PC-3 (cell line): Measurements from ENCODE around the gene ZBTB43.

Experiments used
- EZH2 ChIP-seq: fragments of 300-600 bp; sonication (generic); IDR thresholded peaks from one replicate; pipeline ENCODE4 v1.6.1; 2017; ENCODE audit warnings: antibody characterized with exemption, mild to moderate bottlenecking, low read length; ENCODE audit not compliant: unreplicated experiment
- EZH2phosphoT487 ChIP-seq: fragments of 300-600 bp; sonication (generic); IDR thresholded peaks from 2 replicates; pipeline ENCODE4 v1.6.1; 2018; ENCODE audit warnings: mild to moderate bottlenecking, antibody characterized with exemption, low read length, borderline replicate concordance
- TF ChIP-seq, protein P1 (sequence below): fragments of 300-600 bp; sonication (generic); conservative IDR thresholded peaks from 2 replicates; pipeline ENCODE4 v1.5.1; 2017; ENCODE audit warnings: antibody characterized with exemption, low read depth, mild to moderate bottlenecking, low read length

DNA sequence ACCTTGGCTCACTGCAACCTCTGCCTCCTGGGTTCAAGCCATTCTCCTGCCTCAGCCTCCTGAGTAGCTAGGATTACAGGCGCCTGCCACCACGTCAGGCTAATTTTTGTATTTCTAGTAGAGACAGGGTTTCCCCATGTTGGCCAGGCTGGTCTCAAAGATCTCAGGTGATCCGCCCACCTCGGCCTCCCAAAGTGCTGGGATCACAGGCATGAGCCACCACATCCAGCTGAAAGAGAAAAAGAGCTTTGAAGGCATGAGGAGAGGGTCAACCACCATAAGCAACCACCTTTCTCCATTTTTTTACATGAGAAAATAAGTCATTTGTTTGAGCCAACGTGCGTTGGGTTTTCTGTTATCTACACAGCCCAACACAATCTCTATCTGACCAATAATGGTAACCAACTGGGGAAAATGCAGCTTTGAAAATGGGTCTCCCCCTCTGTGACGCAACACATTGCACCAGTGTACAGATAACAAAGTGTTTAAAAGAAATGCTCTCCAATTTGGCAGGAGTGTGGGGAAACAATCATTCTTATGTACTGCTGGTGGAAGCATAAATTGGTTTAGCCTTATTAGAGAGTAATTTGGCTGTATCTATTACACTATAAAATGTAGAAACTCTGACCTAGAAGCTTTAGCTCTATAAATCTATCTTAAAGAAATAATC is 45.8 kb upstream of the ZBTB43 start:
- TF ChIP-seq EZH2 = no peak
- TF ChIP-seq, protein P1, sequence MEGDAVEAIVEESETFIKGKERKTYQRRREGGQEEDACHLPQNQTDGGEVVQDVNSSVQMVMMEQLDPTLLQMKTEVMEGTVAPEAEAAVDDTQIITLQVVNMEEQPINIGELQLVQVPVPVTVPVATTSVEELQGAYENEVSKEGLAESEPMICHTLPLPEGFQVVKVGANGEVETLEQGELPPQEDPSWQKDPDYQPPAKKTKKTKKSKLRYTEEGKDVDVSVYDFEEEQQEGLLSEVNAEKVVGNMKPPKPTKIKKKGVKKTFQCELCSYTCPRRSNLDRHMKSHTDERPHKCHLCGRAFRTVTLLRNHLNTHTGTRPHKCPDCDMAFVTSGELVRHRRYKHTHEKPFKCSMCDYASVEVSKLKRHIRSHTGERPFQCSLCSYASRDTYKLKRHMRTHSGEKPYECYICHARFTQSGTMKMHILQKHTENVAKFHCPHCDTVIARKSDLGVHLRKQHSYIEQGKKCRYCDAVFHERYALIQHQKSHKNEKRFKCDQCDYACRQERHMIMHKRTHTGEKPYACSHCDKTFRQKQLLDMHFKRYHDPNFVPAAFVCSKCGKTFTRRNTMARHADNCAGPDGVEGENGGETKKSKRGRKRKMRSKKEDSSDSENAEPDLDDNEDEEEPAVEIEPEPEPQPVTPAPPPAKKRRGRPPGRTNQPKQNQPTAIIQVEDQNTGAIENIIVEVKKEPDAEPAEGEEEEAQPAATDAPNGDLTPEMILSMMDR = no peak
- no peak for TF ChIP-seq EZH2phosphoT487
